Natural killer cell (primary cell): ENCODE results near the gene PATL2. TPM values are rescaled to one million over a fixed set of nuclear protein-coding genes. Genes with fewer than 3 reads are reported as not detected.

Experiments used
- ATAC-seq, 3 donors: fragments of 150-1000 bp in 2 of 3; fragments of 200-7000 bp in 1 of 3; cut with Tn5 transposase; 1 replicate in 1 of 3; 2 replicates in 2 of 3; pipeline ENCODE4 v1.10.0; 2021; ENCODE audit warnings: mild to moderate bottlenecking in 2 of 3, moderate library complexity in 2 of 3
- DNase-seq, 2 donors: peaks; one replicate each; pipeline versions ENCODE4 v3.0.0 to v3.0.0-alpha.2; 2013 to 2021; ENCODE audit warnings: mixed read lengths in 1 of 2
- H3K27ac ChIP-seq: one replicate; pipeline ENCODE4 v1.5.1; 2013; ENCODE audit warnings: mild to moderate bottlenecking, low read length
- H3K27me3 ChIP-seq: one replicate; pipeline ENCODE4 v1.6.1; 2013; ENCODE audit warnings: low read length; ENCODE audit not compliant: control insufficient read depth, insufficient read depth
- H3K36me3 ChIP-seq: one replicate; pipeline ENCODE4 v1.6.1; 2013; ENCODE audit warnings: low read length; ENCODE audit not compliant: control insufficient read depth, insufficient read depth
- H3K4me1 ChIP-seq: one replicate; pipeline ENCODE4 v1.6.1; 2013; ENCODE audit warnings: low read length; ENCODE audit not compliant: control insufficient read depth, insufficient read depth
- H3K4me3 ChIP-seq: one replicate; pipeline ENCODE4 v1.5.1; 2013; ENCODE audit warnings: low read length
- H3K9me3 ChIP-seq: one replicate; pipeline ENCODE4 v1.6.1; 2013; ENCODE audit warnings: low read length; ENCODE audit not compliant: control insufficient read depth, insufficient read depth
- H3K27ac Mint-ChIP-seq, 2 donors: one replicate each; pipeline ENCODE4 v1.8.0; 2022; ENCODE audit warnings: mild to moderate bottlenecking in 2 of 2, mixed read lengths in 2 of 2, moderate library complexity in 1 of 2
- H3K27me3 Mint-ChIP-seq, 2 donors: one replicate each; pipeline ENCODE4 v1.8.0; 2022; ENCODE audit warnings: low read depth in 2 of 2, mixed read lengths in 2 of 2
- H3K36me3 Mint-ChIP-seq: one replicate; pipeline ENCODE4 v1.8.0; 2022; ENCODE audit warnings: mixed read lengths
- H3K4me1 Mint-ChIP-seq, 2 donors: one replicate each; pipeline ENCODE4 v1.8.0; 2022; ENCODE audit warnings: mixed read lengths in 2 of 2
- H3K4me3 Mint-ChIP-seq: one replicate; pipeline ENCODE4 v1.8.0; 2022; ENCODE audit warnings: mild to moderate bottlenecking, moderate library complexity, mixed read lengths
- H3K9me3 Mint-ChIP-seq, 2 donors: one replicate each; pipeline ENCODE4 v1.8.0; 2022; ENCODE audit warnings: mixed read lengths in 2 of 2
- WGBS: methylation state at CpG from one replicate; pipeline ENCODE4 v1.1.7; 2013; ENCODE audit warnings: missing lambda C conversion rate; ENCODE audit not compliant: insufficient coverage; 5-methylcytosine and 5-hydroxymethylcytosine counted together
- intact Hi-C: fragments of 100-400 bp; cut with micrococcal nuclease; formaldehyde crosslinking; loops from one replicate; pipeline ENCODE4 v1.14.2; 2022
- total RNA-seq, 4 donors: library from RNA; stranded (reverse); fragments of 120-200 nt in 1 of 4; gene quantifications; one replicate each; pipeline versions ENCODE4 v1.2.3 to v1.2.4, GENCODE V29; 2013 to 2022
- TF ChIP-seq, protein P1 (sequence below): fragments of 200-600 bp; IDR thresholded peaks from one replicate; pipeline ENCODE4 v1.8.0; 2022; ENCODE audit warnings: antibody characterized with exemption

The PATL2 gene
- total RNA-seq, 3 donors from 2014 or later (not counting 1 experiment from before 2014, with no cell fraction given) = 101 to 145 (median 112) TPM

DNA sequence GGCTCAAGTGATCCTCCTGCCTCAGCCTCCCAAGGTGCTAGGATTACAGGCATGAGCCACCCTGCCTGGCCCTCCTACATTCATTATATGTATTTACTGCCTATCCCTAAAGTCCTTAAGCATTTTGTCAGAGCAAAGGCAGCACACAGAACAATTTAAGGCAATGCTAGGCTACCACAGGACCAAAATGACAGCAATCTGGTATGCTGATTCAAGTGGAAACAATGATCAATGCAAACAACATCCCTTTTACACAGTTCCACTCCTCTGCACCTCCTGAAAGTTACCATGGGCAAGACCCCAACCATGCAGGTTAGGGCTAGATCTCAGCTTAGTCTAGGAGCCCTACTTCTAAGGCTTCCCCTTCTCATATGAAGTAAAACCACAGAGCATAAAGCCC lies 87.9 kb downstream of the PATL2 start:
- DNase-seq = no peak
- Mint-ChIP-seq H3K4me1 (peaks cover 7 to 13% of the 10 kb centered on the region in 2 donors), H3K9me3 (no peaks in the 10 kb centered on the region), H3K36me3 (peaks cover 7% of the 10 kb centered on the region), H3K4me3 (no peak overlapping the region), H3K27me3 (no peaks in the 10 kb centered on the region), H3K27ac (peak overlapping the region in 1 of 2 donors; percentile 67)
- Histone ChIP-seq H3K36me3 (peaks cover 77% of the 10 kb centered on the region), H3K9me3 (no peaks in the 10 kb centered on the region), H3K4me3 (no peak overlapping the region), H3K27ac (no peak overlapping the region), H3K27me3 (no peaks in the 10 kb centered on the region), H3K4me1 (no peaks in the 10 kb centered on the region)
- intact Hi-C loops = no loop called here
- ATAC-seq = no peak
- TF ChIP-seq, protein P1, sequence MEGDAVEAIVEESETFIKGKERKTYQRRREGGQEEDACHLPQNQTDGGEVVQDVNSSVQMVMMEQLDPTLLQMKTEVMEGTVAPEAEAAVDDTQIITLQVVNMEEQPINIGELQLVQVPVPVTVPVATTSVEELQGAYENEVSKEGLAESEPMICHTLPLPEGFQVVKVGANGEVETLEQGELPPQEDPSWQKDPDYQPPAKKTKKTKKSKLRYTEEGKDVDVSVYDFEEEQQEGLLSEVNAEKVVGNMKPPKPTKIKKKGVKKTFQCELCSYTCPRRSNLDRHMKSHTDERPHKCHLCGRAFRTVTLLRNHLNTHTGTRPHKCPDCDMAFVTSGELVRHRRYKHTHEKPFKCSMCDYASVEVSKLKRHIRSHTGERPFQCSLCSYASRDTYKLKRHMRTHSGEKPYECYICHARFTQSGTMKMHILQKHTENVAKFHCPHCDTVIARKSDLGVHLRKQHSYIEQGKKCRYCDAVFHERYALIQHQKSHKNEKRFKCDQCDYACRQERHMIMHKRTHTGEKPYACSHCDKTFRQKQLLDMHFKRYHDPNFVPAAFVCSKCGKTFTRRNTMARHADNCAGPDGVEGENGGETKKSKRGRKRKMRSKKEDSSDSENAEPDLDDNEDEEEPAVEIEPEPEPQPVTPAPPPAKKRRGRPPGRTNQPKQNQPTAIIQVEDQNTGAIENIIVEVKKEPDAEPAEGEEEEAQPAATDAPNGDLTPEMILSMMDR = no peak

DNA sequence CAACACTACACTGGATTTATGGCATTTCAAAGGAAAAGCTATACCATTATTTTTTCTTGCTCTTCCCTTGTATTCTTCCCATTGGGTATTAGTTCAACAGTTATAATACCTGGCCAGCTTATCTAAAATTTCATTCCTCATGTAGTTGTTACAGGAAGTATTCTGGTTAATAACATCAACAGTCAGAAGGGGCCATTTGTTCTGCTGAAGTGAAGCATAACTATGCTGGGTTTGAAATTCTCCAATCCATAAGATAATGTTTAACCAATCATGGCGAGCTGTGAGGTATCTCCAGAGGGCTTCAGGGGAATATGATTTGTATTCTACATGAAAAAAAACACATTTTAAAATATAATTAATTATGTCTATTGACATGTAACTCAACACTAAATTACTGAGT lies 91.0 kb downstream of the PATL2 start:
- Histone ChIP-seq H3K27me3 (no peaks in the 10 kb centered on the region), H3K4me1 (no peaks in the 10 kb centered on the region), H3K36me3 (peaks cover 79% of the 10 kb centered on the region), H3K27ac (no peak overlapping the region), H3K4me3 (no peak overlapping the region), H3K9me3 (no peaks in the 10 kb centered on the region)
- DNase-seq (no peak), ATAC-seq (no peak)
- whole genome bisulfite sequencing = no CpG with 5 or more reads among the region's 1 CpG
- intact Hi-C loops = no loop called here
- TF ChIP-seq, protein P1 = no peak
- H3K4me3 Mint-ChIP-seq = no peak overlapping the region
- peaks cover under 1 to 6% of the 10 kb centered on the region in 2 donors for H3K4me1 Mint-ChIP-seq
- H3K27ac Mint-ChIP-seq = no peak overlapping the region
- peaks cover 10% of the 10 kb centered on the region for H3K36me3 Mint-ChIP-seq
- H3K27me3 Mint-ChIP-seq = no peaks in the 10 kb centered on the region
- no peaks in the 10 kb centered on the region for H3K9me3 Mint-ChIP-seq

DNA sequence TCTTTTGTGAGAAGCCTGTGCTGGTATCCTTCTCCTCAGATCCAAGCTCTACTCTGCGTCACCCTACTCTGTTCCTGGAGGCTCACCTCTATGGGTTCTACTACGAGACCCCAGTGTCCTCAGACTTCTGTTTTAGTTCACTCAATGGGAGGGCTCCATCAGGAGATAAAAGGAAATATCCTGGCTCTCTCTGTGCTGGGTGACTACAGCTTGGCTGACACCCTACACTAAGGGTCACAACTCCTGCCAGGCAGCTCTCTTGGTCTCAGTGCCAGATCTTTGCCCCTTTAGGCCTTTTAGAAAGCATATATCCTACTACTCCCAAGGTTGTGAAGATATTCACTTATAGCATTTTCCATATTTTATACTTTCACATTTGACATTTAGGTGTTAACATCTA lies 94.1 kb downstream of the PATL2 start:
- Mint-ChIP-seq H3K27ac (peak overlapping the region in 1 of 2 donors; percentile 40), H3K9me3 (no peaks in the 10 kb centered on the region), H3K36me3 (peaks cover 18% of the 10 kb centered on the region), H3K4me3 (no peak overlapping the region), H3K27me3 (no peaks in the 10 kb centered on the region), H3K4me1 (peaks cover 0 to 6% of the 10 kb centered on the region in 2 donors)
- Histone ChIP-seq H3K9me3 (no peaks in the 10 kb centered on the region), H3K4me3 (no peak overlapping the region), H3K27ac (no peak overlapping the region), H3K27me3 (no peaks in the 10 kb centered on the region), H3K4me1 (no peaks in the 10 kb centered on the region), H3K36me3 (peaks cover 82% of the 10 kb centered on the region)
- intact Hi-C loops = no loop called here
- DNase-seq (no peak), ATAC-seq (no peak)
- 97% methylated on average over 2 of the region's 2 CpGs for WGBS
- TF ChIP-seq, protein P1 = no peak

Other genes with a start within 250 kb of the PATL2 start
- gene EIF3J, start 174.2 kb downstream of the PATL2 start, total RNA-seq = 10 to 100 TPM; 53.1 to 75.7 (median 72.4) TPM
- gene SPG11, start 47.7 kb downstream of the PATL2 start, total RNA-seq = 100 to 1,000 TPM; 123 to 154 (median 153) TPM
- 1,000 to 10,000 TPM; 7,484 to 8,893 (median 7,665) TPM for gene B2M, start 194 bp upstream of the PATL2 start, total RNA-seq
- gene TRIM69, start 25.2 kb upstream of the PATL2 start, total RNA-seq = 10 to 100 TPM; 14.2 to 20.1 (median 16.3) TPM
- under 1 TPM in 1 of 3 donors, not detected in 2; 0.48 TPM for gene TERB2, start 245.4 kb upstream of the PATL2 start, total RNA-seq